K562 (cell line): ENCODE measurements around the gene PDZRN4. TPM values are rescaled to one million over a fixed set of nuclear protein-coding genes. Genes with fewer than 3 reads are reported as not detected.

Experiments
- ATAC-seq: fragments of 200-7000 bp; cut with Tn5 transposase; 3 replicates; pipeline ENCODE4 v1.9.1; 2020; ENCODE audit warnings: moderate library complexity
- BruUV-seq: library from RNA; stranded (reverse); fragments of 400-500 nt; replicated peaks from 2 replicates; lab custom pipeline; 2021; lab: Mats Ljungman, UMichigan
- CTCF ChIA-PET: fragments of 300-600 bp; formaldehyde crosslinking; extraction: SDS; loops from one replicate; lab custom pipeline; 2021; ENCODE audit warnings: low intra/inter-chr PET ratio; lab: Yijun Ruan, JAX
- POLR2A ChIA-PET: fragments of 300-600, 350-650 bp; sonication (Branson Sonifier 250); formaldehyde crosslinking; extraction: SDS; loops from one replicate; lab custom pipeline; 2021; ENCODE audit warnings: antibody characterized with exemption, inconsistent platforms; lab: Yijun Ruan, JAX
- DNase-seq, 4 experiments: peaks; one replicate each; pipeline versions ENCODE4 v3.0.0 to v3.0.0-alpha.2; 2011 to 2018; ENCODE audit warnings: low spot score in 3 of 4, mixed read lengths in 3 of 4; ENCODE audit errors: extremely low read depth in 1 of 4
- FAIRE-seq: peaks from 2 replicates; lab custom pipeline; 2011; peaks lifted over from hg19 to GRCh38; lab: Jason Lieb, UNC
- H2AFZ ChIP-seq: 2 replicates; pipeline ENCODE4 v1.6.0; 2011; ENCODE audit warnings: low read depth, low read length, control low read depth, inconsistent platforms
- H3K27ac ChIP-seq: fragments of 200-600 bp; 3 replicates; pipeline ENCODE4 v1.8.0; 2011; ENCODE audit warnings: low read depth, mild to moderate bottlenecking, control low read depth, inconsistent platforms, low read length, moderate library complexity, mixed read lengths; ENCODE audit errors: extremely low read depth
- H3K27me3 ChIP-seq, 2 experiments: fragments of 300-600 bp in 1 of 2; 2 replicates in 1 of 2; 3 replicates in 1 of 2; pipeline versions ENCODE4 v1.6.0 to v1.8.0; 2011; ENCODE audit warnings: inconsistent platforms in 2 of 2, low read length in 2 of 2, mild to moderate bottlenecking in 1 of 2, mixed read lengths in 1 of 2, moderate library complexity in 1 of 2; ENCODE audit not compliant: control insufficient read depth in 2 of 2, insufficient read depth in 2 of 2
- H3K36me3 ChIP-seq: fragments of 300-600 bp; 3 replicates; pipeline ENCODE4 v1.8.0; 2011; ENCODE audit warnings: mild to moderate bottlenecking, low read length, inconsistent platforms; ENCODE audit not compliant: control insufficient read depth, insufficient read depth
- H3K4me1 ChIP-seq, 2 experiments: fragments of 200-600 bp in 1 of 2; replicated peaks in 1 of 2; 2 replicates in 1 of 2; 3 replicates in 1 of 2; pipeline versions ENCODE4 v1.5.1 to v1.8.0; 2011; ENCODE audit warnings: inconsistent platforms in 2 of 2, low read length in 2 of 2, mild to moderate bottlenecking in 1 of 2, mixed read lengths in 1 of 2, moderate library complexity in 1 of 2; ENCODE audit not compliant: control insufficient read depth in 2 of 2, insufficient read depth in 2 of 2
- H3K4me2 ChIP-seq: 2 replicates; pipeline ENCODE4 v1.6.1; 2011; ENCODE audit warnings: low read length, control low read depth, inconsistent platforms, mixed read lengths; ENCODE audit not compliant: insufficient read depth
- H3K4me3 ChIP-seq: fragments of 200-600 bp; sonication (generic), shearing (Covaris generic); 2 replicates; pipeline ENCODE4 v1.5.1; 2016; ENCODE audit warnings: control low read depth, inconsistent platforms
- H3K79me2 ChIP-seq: fragments of 200-600 bp; 3 replicates; pipeline ENCODE4 v1.8.0; 2011; ENCODE audit warnings: low read length, inconsistent platforms; ENCODE audit not compliant: control insufficient read depth, insufficient read depth
- H3K9ac ChIP-seq, 2 experiments: 2 replicates each; pipeline versions ENCODE4 v1.6.0 to v1.6.1; 2011; ENCODE audit warnings: low read depth in 2 of 2, low read length in 2 of 2, control low read depth in 1 of 2, inconsistent platforms in 1 of 2, mild to moderate bottlenecking in 1 of 2, mixed read lengths in 1 of 2; ENCODE audit not compliant: insufficient read depth in 1 of 2
- H3K9me1 ChIP-seq: one replicate; pipeline ENCODE4 v1.6.0; 2011; ENCODE audit warnings: inconsistent platforms, mild to moderate bottlenecking, low read length, moderate library complexity; ENCODE audit not compliant: control insufficient read depth, insufficient read depth
- H3K9me3 ChIP-seq: replicated peaks from 2 replicates; pipeline ENCODE4 v1.5.1; 2011; ENCODE audit warnings: low read depth, low read length, inconsistent platforms; ENCODE audit not compliant: control insufficient read depth, insufficient read depth
- H4K20me1 ChIP-seq: replicated peaks from 2 replicates; pipeline ENCODE4 v1.6.1; 2011; ENCODE audit warnings: low read length, inconsistent platforms, mixed read lengths; ENCODE audit not compliant: control insufficient read depth, insufficient read depth
- ELF4 ChIP-seq: fragments of 450-650 bp; formaldehyde crosslinking; IDR thresholded peaks from 2 replicates; pipeline ENCODE4 v1.4.0; 2022; ENCODE audit warnings: missing genetic modification characterization
- FOXK1 ChIP-seq: sonication (generic); formaldehyde crosslinking; IDR thresholded peaks from 2 replicates; pipeline ENCODE4 v1.8.0; 2022; ENCODE audit warnings: missing genetic modification reagents, mild to moderate bottlenecking, borderline replicate concordance
- HIVEP1 ChIP-seq: fragments of 250-450 bp; sonication (Bioruptor Pico); IDR thresholded peaks from 2 replicates; pipeline ENCODE4 v1.4.0; 2020; ENCODE audit warnings: mild to moderate bottlenecking
- HMG20B ChIP-seq: fragments of 250-450 bp; sonication (Bioruptor Pico); IDR thresholded peaks from 2 replicates; pipeline ENCODE4 v1.5.0; 2021; ENCODE audit warnings: mild to moderate bottlenecking
- KDM2B ChIP-seq: fragments of 250-450 bp; sonication (Bioruptor Pico); IDR thresholded peaks from 2 replicates; pipeline ENCODE4 v1.8.0; 2021; ENCODE audit warnings: mild to moderate bottlenecking, moderate library complexity
- KHSRP ChIP-seq: fragments of 450-650 bp; IDR thresholded peaks from 2 replicates; pipeline ENCODE4 v1.6.1; 2017
- KLF16 ChIP-seq: IDR thresholded peaks from 2 replicates; pipeline ENCODE4 v1.6.1; 2016; ENCODE audit warnings: antibody characterized with exemption
- PHF20 ChIP-seq: fragments of 450-650 bp; IDR thresholded peaks from 2 replicates; pipeline ENCODE4 v1.6.1; 2018; ENCODE audit not compliant: partially characterized antibody
- TAF1 ChIP-seq: IDR thresholded peaks from 2 replicates; pipeline ENCODE4 v1.6.1; 2011; ENCODE audit warnings: mild to moderate bottlenecking, low read length, moderate library complexity; ENCODE audit not compliant: insufficient read depth, control insufficient read depth, severe bottlenecking; ENCODE audit errors: extremely low read depth
- ZNF431 ChIP-seq: sonication (generic); formaldehyde crosslinking; IDR thresholded peaks from 2 replicates; pipeline ENCODE4 v1.8.0; 2022; ENCODE audit warnings: mild to moderate bottlenecking, missing genetic modification reagents
- ZNF583 ChIP-seq: fragments of 250-450 bp; sonication (Bioruptor Pico); IDR thresholded peaks from 2 replicates; pipeline ENCODE4 v1.4.0; 2020
- WGBS: fragments of 100-300 bp; shearing (Covaris generic); methylation state at CpG from one replicate; pipeline ENCODE4 v1.1.6; 2016; ENCODE audit warnings: low coverage, mixed read lengths; ENCODE audit not compliant: insufficient coverage; ENCODE audit errors: missing lambda C conversion rate; 5-methylcytosine and 5-hydroxymethylcytosine counted together
- in situ Hi-C: fragments of 300-500 bp; cut with MboI; formaldehyde crosslinking; loops from 4 replicates; pipeline ENCODE4 v1.15.0; 2018; ENCODE audit warnings: inconsistent platforms, mixed read lengths
- intact Hi-C: fragments of 100-400 bp; cut with micrococcal nuclease; formaldehyde crosslinking; loops from 2 replicates; pipeline ENCODE4 v1.14.2; 2022
- polyA plus RNA-seq, 8 experiments: library from polyadenylated mRNA; depleted of rRNA in 4 of 8; stranded (reverse) in 5 of 8; unstranded in 3 of 8; fragments of >200 nt; fragmentation: Nextera tagmentation in 2 of 8; fragmentation: Illumina TruSeq in 1 of 8; extraction: Ambion mirVana in 2 of 8; extraction: Trizol in 1 of 8; gene quantifications; 2 replicates each; pipeline versions ENCODE4 v1.2.1 to v1.2.3, GENCODE V29; 2011 to 2014; ENCODE audit warnings: inconsistent platforms in 1 of 8, missing spikeins in 1 of 8
- total RNA-seq, 7 experiments: library from RNA; depleted of rRNA in 6 of 7; stranded (reverse); fragments of >200 nt in 6 of 7; fragmentation: Illumina TruSeq in 2 of 7; extraction: Trizol in 2 of 7; gene quantifications; 2 replicates each; pipeline versions ENCODE4 v1.2.1 to v1.2.3, GENCODE V29; 2011 to 2021; ENCODE audit warnings: low replicate concordance in 1 of 7
- TF ChIP-seq, protein P1 (sequence below): fragments of 450-650 bp; formaldehyde crosslinking; IDR thresholded peaks from 2 replicates; pipeline ENCODE4 v1.4.0; 2020; ENCODE audit warnings: mild to moderate bottlenecking
- TF ChIP-seq, protein P2 (sequence below): fragments of 250-450 bp; sonication (Bioruptor Pico); IDR thresholded peaks from 2 replicates; pipeline ENCODE4 v1.5.0; 2020; ENCODE audit warnings: mild to moderate bottlenecking, borderline replicate concordance
- TF ChIP-seq, protein P3 (sequence below): fragments of 250-450 bp; sonication (Bioruptor Pico); IDR thresholded peaks from 2 replicates; pipeline ENCODE4 v1.8.0; 2021; ENCODE audit warnings: mild to moderate bottlenecking, moderate library complexity
- TF ChIP-seq, protein P4 (sequence below): IDR thresholded peaks from 2 replicates; pipeline ENCODE4 v1.6.1; 2011; ENCODE audit warnings: borderline replicate concordance, low read depth, mild to moderate bottlenecking, moderate library complexity, low read length; ENCODE audit not compliant: insufficient read depth, poor library complexity, severe bottlenecking

PDZRN4 gene
- total and polyA plus RNA-seq, 9 of the 15 experiments (the other 6 are each of a cell fraction or from before 2014, with no cell fraction given), result not detected

- H2AFZ ChIP-seq, result no peak overlapping the region
- ChIA-PET CTCF (no interaction called here), POLR2A (no interaction called here)
- TF ChIP-seq ZNF583 (no peak), HIVEP1 (CRISPR knock-in tag) (no peak), KLF16 (no peak), FOXK1 (CRISPR knock-in tag) (no peak), PHF20 (no peak), ELF4 (no peak), ZNF431 (CRISPR knock-in tag) (no peak), TAF1 (no peak), KDM2B (CRISPR knock-in tag) (no peak), HMG20B (no peak), KHSRP (no peak)
- TF ChIP-seq, protein P1, sequence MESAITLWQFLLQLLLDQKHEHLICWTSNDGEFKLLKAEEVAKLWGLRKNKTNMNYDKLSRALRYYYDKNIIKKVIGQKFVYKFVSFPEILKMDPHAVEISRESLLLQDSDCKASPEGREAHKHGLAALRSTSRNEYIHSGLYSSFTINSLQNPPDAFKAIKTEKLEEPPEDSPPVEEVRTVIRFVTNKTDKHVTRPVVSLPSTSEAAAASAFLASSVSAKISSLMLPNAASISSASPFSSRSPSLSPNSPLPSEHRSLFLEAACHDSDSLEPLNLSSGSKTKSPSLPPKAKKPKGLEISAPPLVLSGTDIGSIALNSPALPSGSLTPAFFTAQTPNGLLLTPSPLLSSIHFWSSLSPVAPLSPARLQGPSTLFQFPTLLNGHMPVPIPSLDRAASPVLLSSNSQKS, result no peak
- TF ChIP-seq, protein P2, sequence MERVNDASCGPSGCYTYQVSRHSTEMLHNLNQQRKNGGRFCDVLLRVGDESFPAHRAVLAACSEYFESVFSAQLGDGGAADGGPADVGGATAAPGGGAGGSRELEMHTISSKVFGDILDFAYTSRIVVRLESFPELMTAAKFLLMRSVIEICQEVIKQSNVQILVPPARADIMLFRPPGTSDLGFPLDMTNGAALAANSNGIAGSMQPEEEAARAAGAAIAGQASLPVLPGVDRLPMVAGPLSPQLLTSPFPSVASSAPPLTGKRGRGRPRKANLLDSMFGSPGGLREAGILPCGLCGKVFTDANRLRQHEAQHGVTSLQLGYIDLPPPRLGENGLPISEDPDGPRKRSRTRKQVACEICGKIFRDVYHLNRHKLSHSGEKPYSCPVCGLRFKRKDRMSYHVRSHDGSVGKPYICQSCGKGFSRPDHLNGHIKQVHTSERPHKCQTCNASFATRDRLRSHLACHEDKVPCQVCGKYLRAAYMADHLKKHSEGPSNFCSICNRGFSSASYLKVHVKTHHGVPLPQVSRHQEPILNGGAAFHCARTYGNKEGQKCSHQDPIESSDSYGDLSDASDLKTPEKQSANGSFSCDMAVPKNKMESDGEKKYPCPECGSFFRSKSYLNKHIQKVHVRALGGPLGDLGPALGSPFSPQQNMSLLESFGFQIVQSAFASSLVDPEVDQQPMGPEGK (CRISPR knock-in tag), result no peak
- TF ChIP-seq, protein P3, sequence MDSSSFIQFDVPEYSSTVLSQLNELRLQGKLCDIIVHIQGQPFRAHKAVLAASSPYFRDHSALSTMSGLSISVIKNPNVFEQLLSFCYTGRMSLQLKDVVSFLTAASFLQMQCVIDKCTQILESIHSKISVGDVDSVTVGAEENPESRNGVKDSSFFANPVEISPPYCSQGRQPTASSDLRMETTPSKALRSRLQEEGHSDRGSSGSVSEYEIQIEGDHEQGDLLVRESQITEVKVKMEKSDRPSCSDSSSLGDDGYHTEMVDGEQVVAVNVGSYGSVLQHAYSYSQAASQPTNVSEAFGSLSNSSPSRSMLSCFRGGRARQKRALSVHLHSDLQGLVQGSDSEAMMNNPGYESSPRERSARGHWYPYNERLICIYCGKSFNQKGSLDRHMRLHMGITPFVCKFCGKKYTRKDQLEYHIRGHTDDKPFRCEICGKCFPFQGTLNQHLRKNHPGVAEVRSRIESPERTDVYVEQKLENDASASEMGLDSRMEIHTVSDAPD, result no peak
- TF ChIP-seq, protein P4, sequence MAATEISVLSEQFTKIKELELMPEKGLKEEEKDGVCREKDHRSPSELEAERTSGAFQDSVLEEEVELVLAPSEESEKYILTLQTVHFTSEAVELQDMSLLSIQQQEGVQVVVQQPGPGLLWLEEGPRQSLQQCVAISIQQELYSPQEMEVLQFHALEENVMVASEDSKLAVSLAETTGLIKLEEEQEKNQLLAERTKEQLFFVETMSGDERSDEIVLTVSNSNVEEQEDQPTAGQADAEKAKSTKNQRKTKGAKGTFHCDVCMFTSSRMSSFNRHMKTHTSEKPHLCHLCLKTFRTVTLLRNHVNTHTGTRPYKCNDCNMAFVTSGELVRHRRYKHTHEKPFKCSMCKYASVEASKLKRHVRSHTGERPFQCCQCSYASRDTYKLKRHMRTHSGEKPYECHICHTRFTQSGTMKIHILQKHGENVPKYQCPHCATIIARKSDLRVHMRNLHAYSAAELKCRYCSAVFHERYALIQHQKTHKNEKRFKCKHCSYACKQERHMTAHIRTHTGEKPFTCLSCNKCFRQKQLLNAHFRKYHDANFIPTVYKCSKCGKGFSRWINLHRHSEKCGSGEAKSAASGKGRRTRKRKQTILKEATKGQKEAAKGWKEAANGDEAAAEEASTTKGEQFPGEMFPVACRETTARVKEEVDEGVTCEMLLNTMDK, result no peak
- H3K36me3 ChIP-seq, result no peaks in the 10 kb centered on the region
- no peaks in the 10 kb centered on the region for H3K9me3 ChIP-seq
- in situ Hi-C loops (no loop called here), intact Hi-C loops (no loop called here)
- no peak overlapping the region for H3K27ac ChIP-seq
- no peak for ATAC-seq
- H3K9me1 ChIP-seq, result no peaks in the 10 kb centered on the region
- BruUV-seq, result no TSS peak
- H3K79me2 ChIP-seq, result no peaks in the 10 kb centered on the region
- H3K9ac ChIP-seq, result no peak overlapping the region
- no peak for FAIRE-seq
- no peak overlapping the region for H3K4me3 ChIP-seq
- H4K20me1 ChIP-seq, result no peaks in the 10 kb centered on the region
- DNase-seq, result no peak
- WGBS, result 0% methylated on average over 4 of the region's 4 CpGs
- H3K4me2 ChIP-seq, result no peak overlapping the region
- H3K4me1 ChIP-seq, result no peaks in the 10 kb centered on the region
- H3K27me3 ChIP-seq, result no peaks in the 10 kb centered on the region
These were observed 408.1 kb downstream of the PDZRN4 start for GRCh38 chr12:41596190-41596589.
